A549 (cell line): ENCODE results near the gene DDX1. TPM values are rescaled to one million over a fixed set of nuclear protein-coding genes. Genes with fewer than 3 reads are reported as not detected.

Experiments used
- ATAC-seq, 2 experiments: fragments of 200-7000 bp in 1 of 2; fragments of >200 bp in 1 of 2; cut with Nextera tagmentation in 1 of 2; cut with Tn5 transposase in 1 of 2; 3 replicates each; pipeline versions ENCODE4 v1.8.0 to v1.9.1; 2018 to 2020; ENCODE audit warnings: mild to moderate bottlenecking in 1 of 2, moderate library complexity in 1 of 2
- CTCF ChIA-PET: fragments of 300-600 bp; sonication (Branson Sonifier 250); formaldehyde crosslinking; extraction: SDS; loops from one replicate; lab custom pipeline; 2021; ENCODE audit warnings: antibody characterized with exemption, inconsistent platforms; lab: Yijun Ruan, JAX
- POLR2A ChIA-PET: fragments of 350-600 bp; formaldehyde crosslinking; extraction: SDS; loops from one replicate; lab custom pipeline; 2021; ENCODE audit warnings: antibody characterized with exemption, inconsistent platforms; lab: Yijun Ruan, JAX
- DNase-seq, 2 experiments: peaks; one replicate each; pipeline versions ENCODE4 v3.0.0 to v3.0.0-alpha.2; 2011 to 2016; ENCODE audit warnings: low read depth in 1 of 2, low spot score in 1 of 2
- FAIRE-seq: peaks from 2 replicates; lab custom pipeline; 2011; peaks lifted over from hg19 to GRCh38; lab: Jason Lieb, UNC
- H3K27ac ChIP-seq, 2 experiments: fragments of >200 bp; sonication (Bioruptor Twin); formaldehyde crosslinking; 3 replicates each; pipeline ENCODE4 v1.5.1; 2016 to 2017
- H3K4me1 ChIP-seq: fragments of >200 bp; sonication (Bioruptor Twin); formaldehyde crosslinking; 3 replicates; pipeline ENCODE4 v1.6.1; 2016
- H3K4me2 ChIP-seq: fragments of >200 bp; sonication (Bioruptor Twin); formaldehyde crosslinking; 3 replicates; pipeline ENCODE4 v1.6.1; 2016
- H3K4me3 ChIP-seq: fragments of >200 bp; sonication (Bioruptor Twin); formaldehyde crosslinking; 3 replicates; pipeline ENCODE4 v1.5.1; 2016
- H3K9me3 ChIP-seq: fragments of >200 bp; sonication (Bioruptor Twin); formaldehyde crosslinking; 3 replicates; pipeline ENCODE4 v1.6.1; 2016
- CBX2 ChIP-seq: fragments of 200-600 bp; sonication (generic); IDR thresholded peaks from 2 replicates; pipeline ENCODE4 v1.6.1; 2016; ENCODE audit warnings: low read depth, mild to moderate bottlenecking, borderline replicate concordance
- CBX8 ChIP-seq: fragments of 200-600 bp; sonication (generic); IDR thresholded peaks from 2 replicates; pipeline ENCODE4 v1.6.1; 2016
- CHD4 ChIP-seq: fragments of 200-600 bp; sonication (generic); IDR thresholded peaks from 2 replicates; pipeline ENCODE4 v1.6.1; 2016; ENCODE audit warnings: antibody characterized with exemption, mild to moderate bottlenecking, borderline replicate concordance
- CTCF ChIP-seq: fragments of >200 bp; sonication (Bioruptor Twin); formaldehyde crosslinking; IDR thresholded peaks from 3 replicates; pipeline ENCODE4 v1.5.1; 2016
- E2F6 ChIP-seq: IDR thresholded peaks from 2 replicates; pipeline ENCODE4 v1.6.1; 2012; ENCODE audit warnings: low read depth, borderline replicate concordance
- EHF ChIP-seq: fragments of 250-450 bp; sonication (Bioruptor Pico); IDR thresholded peaks from 2 replicates; pipeline ENCODE4 v1.5.0; 2020; ENCODE audit warnings: mild to moderate bottlenecking
- EHMT2 ChIP-seq: fragments of 200-600 bp; sonication (generic); IDR thresholded peaks from 2 replicates; pipeline ENCODE4 v1.6.1; 2016; ENCODE audit warnings: antibody characterized with exemption, low read depth, mild to moderate bottlenecking, moderate library complexity
- ELK1 ChIP-seq: fragments of 150-350 bp; IDR thresholded peaks from 2 replicates; pipeline ENCODE4 v1.6.1; 2014; ENCODE audit warnings: low read depth, mild to moderate bottlenecking, low read length
- ESRRA ChIP-seq: fragments of 150-350 bp; IDR thresholded peaks from 2 replicates; pipeline ENCODE4 v1.6.1; 2014; ENCODE audit warnings: mild to moderate bottlenecking, low read length, borderline replicate concordance
- FOSB ChIP-seq: fragments of 250-450 bp; sonication (Bioruptor Pico); IDR thresholded peaks from 2 replicates; pipeline ENCODE4 v1.5.0; 2020; ENCODE audit warnings: mild to moderate bottlenecking, moderate library complexity
- FOSL2 ChIP-seq, 2 experiments: fragments of 450-650 bp in 1 of 2; fragments of >200 bp in 1 of 2; sonication (Bioruptor Twin) in 1 of 2; formaldehyde crosslinking; IDR thresholded peaks; 2 replicates each; pipeline versions ENCODE4 v1.5.0 to v1.6.1; 2016 to 2020; ENCODE audit warnings: mild to moderate bottlenecking in 1 of 2, moderate library complexity in 1 of 2
- HEYL ChIP-seq: fragments of 250-450 bp; sonication (Bioruptor Pico); IDR thresholded peaks from 2 replicates; pipeline ENCODE4 v1.8.0; 2021; ENCODE audit warnings: mild to moderate bottlenecking, moderate library complexity
- HOXA7 ChIP-seq: fragments of 250-450 bp; sonication (Bioruptor Pico); IDR thresholded peaks from 2 replicates; pipeline ENCODE4 v1.5.0; 2020; ENCODE audit warnings: mild to moderate bottlenecking, moderate library complexity
- HOXB13 ChIP-seq: fragments of 250-450 bp; sonication (Bioruptor Pico); IDR thresholded peaks from 2 replicates; pipeline ENCODE4 v1.5.0; 2020; ENCODE audit warnings: low read depth, mild to moderate bottlenecking, moderate library complexity
- HOXB5 ChIP-seq: fragments of 250-450 bp; sonication (Bioruptor Pico); IDR thresholded peaks from 2 replicates; pipeline ENCODE4 v1.5.0; 2020; ENCODE audit warnings: mild to moderate bottlenecking, moderate library complexity
- JUNB ChIP-seq: fragments of >200 bp; sonication (Bioruptor Twin); formaldehyde crosslinking; IDR thresholded peaks from 2 replicates; pipeline ENCODE4 v1.6.1; 2016
- MAFK ChIP-seq: fragments of 450-650 bp; IDR thresholded peaks from 2 replicates; pipeline ENCODE4 v1.6.1; 2014; ENCODE audit not compliant: partially characterized antibody
- MAZ ChIP-seq: fragments of 150-350 bp; IDR thresholded peaks from 2 replicates; pipeline ENCODE4 v1.6.1; 2014; ENCODE audit warnings: antibody characterized with exemption, low read depth, low read length, borderline replicate concordance
- MYC ChIP-seq: IDR thresholded peaks from 2 replicates; pipeline ENCODE4 v1.6.1; 2012; ENCODE audit warnings: mild to moderate bottlenecking, inconsistent platforms, low read length, improper control_type of control experiment, borderline replicate concordance
- NPAS2 ChIP-seq: fragments of 250-450 bp; sonication (Bioruptor Pico); IDR thresholded peaks from 2 replicates; pipeline ENCODE4 v1.8.0; 2022; ENCODE audit warnings: mild to moderate bottlenecking, moderate library complexity, borderline replicate concordance
- PHF8 ChIP-seq: fragments of 200-600 bp; sonication (generic); IDR thresholded peaks from 2 replicates; pipeline ENCODE4 v1.6.1; 2016; ENCODE audit warnings: low read depth, mild to moderate bottlenecking, antibody characterized with exemption, moderate library complexity, borderline replicate concordance
- RAD21 ChIP-seq, 2 experiments: fragments of >200 bp in 1 of 2; sonication (Bioruptor Twin) in 1 of 2; formaldehyde crosslinking in 1 of 2; IDR thresholded peaks in 1 of 2; conservative IDR thresholded peaks in 1 of 2; 2 replicates in 1 of 2; 3 replicates in 1 of 2; pipeline ENCODE4 v1.6.1; 2012 to 2018; ENCODE audit warnings: inconsistent platforms in 1 of 2
- REST ChIP-seq: fragments of 200-600 bp; sonication (generic); IDR thresholded peaks from 2 replicates; pipeline ENCODE4 v1.6.1; 2016; ENCODE audit warnings: antibody characterized with exemption, mild to moderate bottlenecking, moderate library complexity
- RFX5 ChIP-seq: fragments of 450-650 bp; IDR thresholded peaks from 2 replicates; pipeline ENCODE4 v1.7.1; 2014; ENCODE audit warnings: antibody characterized with exemption, mild to moderate bottlenecking, moderate library complexity
- RNF2 ChIP-seq: fragments of 200-600 bp; sonication (generic); IDR thresholded peaks from 2 replicates; pipeline ENCODE4 v1.6.1; 2016; ENCODE audit warnings: low read depth, mild to moderate bottlenecking, antibody characterized with exemption, moderate library complexity, borderline replicate concordance
- TFCP2L1 ChIP-seq: fragments of 250-450 bp; sonication (Bioruptor Pico); IDR thresholded peaks from 2 replicates; pipeline ENCODE4 v1.5.0; 2021; ENCODE audit warnings: mild to moderate bottlenecking
- ZFP36 ChIP-seq: fragments of 450-650 bp; IDR thresholded peaks from 2 replicates; pipeline ENCODE4 v1.6.1; 2014; ENCODE audit warnings: borderline replicate concordance; ENCODE audit not compliant: partially characterized antibody
- ZNF302 ChIP-seq: fragments of 250-450 bp; sonication (Bioruptor Pico); IDR thresholded peaks from 2 replicates; pipeline ENCODE4 v1.9.0; 2021; ENCODE audit warnings: inconsistent platforms, mild to moderate bottlenecking, moderate library complexity
- WGBS: methylation state at CpG from one replicate; pipeline ENCODE4 v1.1.6; 2017; ENCODE audit errors: missing lambda C conversion rate; 5-methylcytosine and 5-hydroxymethylcytosine counted together
- polyA plus RNA-seq, 4 experiments: library from polyadenylated mRNA; depleted of rRNA in 3 of 4; stranded (reverse); fragments of >200 nt; fragmentation: RNase III in 1 of 4; extraction: RNeasy Plus Mini Kit Qiagen cat#74134 plus additional on column Dnase treatment in 1 of 4; gene quantifications; 2 replicates in 3 of 4; 3 replicates in 1 of 4; pipeline ENCODE4 v1.2.3, GENCODE V29; 2011 to 2017

Gene DDX1
- polyA plus RNA-seq, 2 of the 4 experiments (the other 2 are of a cell fraction), result 157 to 214 TPM

GRCh38 chr2:15593327-15593705 lies 1.6 kb downstream of the DDX1 start:
- Histone ChIP-seq H3K27ac (peak overlapping the region in 1 of 2 experiments; percentile 93; a peak in 2 of 6 replicates), H3K4me1 (peaks cover 23% of the 10 kb centered on the region), H3K9me3 (no peaks in the 10 kb centered on the region), H3K4me2 (peak overlapping the region; percentile 76), H3K4me3 (peak overlapping the region; percentile 82; the same call in 2 of the 3 replicates)
- FAIRE-seq, result no peak
- whole genome bisulfite sequencing, result 93% methylated on average over 3 of the region's 3 CpGs
- no peak for ATAC-seq
- no peak for TF ChIP-seq FOSB (CRISPR knock-in tag)
- no peak for TF ChIP-seq MAFK
- TF ChIP-seq MAZ, result no peak
- no peak for TF ChIP-seq RNF2
- TF ChIP-seq ESRRA, result no peak
- TF ChIP-seq CBX2, result no peak
- TF ChIP-seq MYC, result no peak
- no peak for TF ChIP-seq RAD21 (conservative IDR thresholded peaks at IDR 0.05 in 1 of 2, IDR thresholded peaks at IDR 0.05 in 1 of 2)
- no peak for TF ChIP-seq HEYL (CRISPR knock-in tag)
- no peak for TF ChIP-seq RFX5
- TF ChIP-seq EHMT2, result no peak
- TF ChIP-seq ZNF302, result no peak
- no peak for TF ChIP-seq CTCF
- TF ChIP-seq CHD4, result no peak
- no peak for TF ChIP-seq HOXB13
- CTCF ChIA-PET, result interaction anchor here (0.9 kb wide), 1 partner anchor 16 kb away, joined by 3 read pairs; no protein-coding TSS in a partner anchor
- POLR2A ChIA-PET, result interaction anchor here (0.7 kb wide), 1 partner anchor 9 kb away, joined by 4 read pairs; no protein-coding TSS in a partner anchor
- no peak for DNase-seq

- FAIRE-seq, result no peak
- WGBS, result 77% methylated on average over 5 of the region's 5 CpGs
- ChIA-PET POLR2A (interaction anchor here (0.6 kb wide), 1 partner anchor 22 kb away, joined by 9 read pairs; no protein-coding TSS in a partner anchor), CTCF (interaction anchor here (0.9 to 1.8 kb wide), 4 partner anchors 15 to 48 kb away, joined by 3 to 4 read pairs (median 4); no protein-coding TSS in a partner anchor)
- H3K4me3 ChIP-seq, result no peak overlapping the region
- no peak for ATAC-seq
- no peak overlapping the region for H3K27ac ChIP-seq
- DNase-seq, result no peak
- H3K4me1 ChIP-seq, result peaks cover 23% of the 10 kb centered on the region
- H3K9me3 ChIP-seq, result no peaks in the 10 kb centered on the region
- peak overlapping the region; percentile 8; the same call in 2 of the 3 replicates for H3K4me2 ChIP-seq
- TF ChIP-seq TFCP2L1 (CRISPR knock-in tag) (no peak), FOSL2 (IDR thresholded peaks at IDR 0.05) (no peak), FOSL2 (CRISPR knock-in tag; IDR thresholded peaks at IDR 0.05) (no peak), CBX2 (no peak), CBX8 (no peak), EHF (CRISPR knock-in tag) (no peak), HOXA7 (CRISPR knock-in tag) (no peak), ELK1 (no peak), RNF2 (no peak), REST (no peak), NPAS2 (CRISPR knock-in tag) (no peak), HOXB13 (no peak), PHF8 (no peak), E2F6 (no peak), JUNB (no peak), HOXB5 (CRISPR knock-in tag) (no peak), ZNF302 (no peak), ZFP36 (no peak)
These were observed 2.9 kb downstream of the DDX1 start for GRCh38 chr2:15594291-15595256.
